HCT116 (cell line): ENCODE measurements around the gene WDR37. TPM values are rescaled to one million over a fixed set of nuclear protein-coding genes. Genes with fewer than 3 reads are reported as not detected.

Experiments
- ATAC-seq: fragments of 200-7000 bp; cut with Tn5 transposase; 2 replicates; pipeline ENCODE4 v1.9.1; 2020; ENCODE audit warnings: mild to moderate bottlenecking, moderate library complexity
- BruUV-seq: library from RNA; stranded (reverse); fragments of 400-500 nt; replicated peaks from 2 replicates; lab custom pipeline; 2021; lab: Mats Ljungman, UMichigan
- CTCF ChIA-PET: fragments of 300-600 bp; sonication (Branson Sonifier 250); formaldehyde crosslinking; loops from one replicate; lab custom pipeline; 2021; ENCODE audit warnings: antibody characterized with exemption; lab: Charles Lee
- POLR2A ChIA-PET: fragments of 300-600, 350-600 bp; sonication (Branson Sonifier 250); formaldehyde crosslinking; loops from one replicate; lab custom pipeline; 2021; ENCODE audit warnings: antibody characterized with exemption; lab: Charles Lee
- RAD21 ChIA-PET, 2 experiments: fragments of 300-600 bp; sonication (Branson Sonifier 250); formaldehyde crosslinking; loops; one replicate each; lab custom pipeline; 2023; ENCODE audit warnings: low total read pairs in 2 of 2; ENCODE audit not compliant: uncharacterized antibody in 2 of 2, unreplicated experiment in 2 of 2, low non-redundant PET in 1 of 2; lab: Charles Lee
- DNase-seq: peaks from one replicate; pipeline ENCODE4 v3.0.0-alpha.2; 2010; ENCODE audit warnings: low read depth, low spot score
- H2AFZ ChIP-seq: fragments of 200-600 bp; shearing (Covaris generic), sonication (generic); 2 replicates; pipeline ENCODE4 v1.6.1; 2017; ENCODE audit warnings: low read depth, mixed run types, mixed read lengths, antibody characterized with exemption, low read length; ENCODE audit not compliant: poor library complexity, severe bottlenecking
- H3K27ac ChIP-seq: 2 replicates; pipeline ENCODE4 v1.5.1; 2012; ENCODE audit warnings: low read depth, low read length
- H3K27me3 ChIP-seq: fragments of 200-600 bp; sonication (generic); 2 replicates; pipeline ENCODE4 v1.6.1; 2016; ENCODE audit warnings: mixed run types, low read length, mixed read lengths; ENCODE audit not compliant: insufficient read depth
- H3K36me3 ChIP-seq, 2 experiments: fragments of 200-500 bp in 1 of 2; fragments of 200-600 bp in 1 of 2; sonication (Bioruptor generic) in 1 of 2; sonication (generic) in 1 of 2; 2 replicates each; pipeline versions ENCODE4 v1.5.1 to v1.6.1; 2014 to 2016; ENCODE audit warnings: low read length in 2 of 2, inconsistent platforms in 1 of 2, mixed read lengths in 1 of 2, mixed run types in 1 of 2; ENCODE audit not compliant: insufficient read depth in 2 of 2, control insufficient read depth in 1 of 2
- H3K4me1 ChIP-seq, 2 experiments: fragments of 200-600 bp in 1 of 2; sonication (generic) in 1 of 2; 2 replicates each; pipeline versions ENCODE4 v1.5.1 to v1.6.1; 2012 to 2017; ENCODE audit warnings: low read length in 2 of 2, inconsistent platforms in 1 of 2, mild to moderate bottlenecking in 1 of 2, mixed read lengths in 1 of 2, mixed run types in 1 of 2, moderate library complexity in 1 of 2; ENCODE audit not compliant: insufficient read depth in 2 of 2, control insufficient read depth in 1 of 2
- H3K4me2 ChIP-seq: fragments of 200-600 bp; sonication (generic); 2 replicates; pipeline ENCODE4 v1.6.1; 2017; ENCODE audit warnings: mixed run types, low read length, mixed read lengths
- H3K4me3 ChIP-seq, 2 experiments: fragments of 200-600 bp in 1 of 2; sonication (generic) in 1 of 2; replicated peaks in 1 of 2; 2 replicates each; pipeline ENCODE4 v1.5.1; 2011 to 2016; ENCODE audit warnings: low read length in 2 of 2, control low read depth in 1 of 2, low read depth in 1 of 2, mild to moderate bottlenecking in 1 of 2, mixed read lengths in 1 of 2, mixed run types in 1 of 2
- H3K79me2 ChIP-seq: fragments of 200-600 bp; sonication (generic); 2 replicates; pipeline ENCODE4 v1.6.1; 2017; ENCODE audit warnings: mild to moderate bottlenecking, mixed run types, low read length, moderate library complexity, mixed read lengths; ENCODE audit not compliant: insufficient read depth
- H3K9ac ChIP-seq: fragments of 200-600 bp; sonication (generic); 2 replicates; pipeline ENCODE4 v1.6.1; 2016; ENCODE audit warnings: low read length, mixed read lengths
- H3K9me2 ChIP-seq: fragments of 200-600 bp; sonication (generic), shearing (Covaris generic); 2 replicates; pipeline ENCODE4 v1.6.1; 2017; ENCODE audit warnings: mixed run types, mild to moderate bottlenecking, moderate library complexity; ENCODE audit not compliant: insufficient read depth
- H3K9me3 ChIP-seq, 2 experiments: fragments of 200-500 bp in 1 of 2; fragments of 200-600 bp in 1 of 2; sonication (Bioruptor generic) in 1 of 2; sonication (generic) in 1 of 2; 2 replicates each; pipeline ENCODE4 v1.6.1; 2014 to 2017; ENCODE audit warnings: low read length in 2 of 2, mixed read lengths in 2 of 2, inconsistent platforms in 1 of 2, low read depth in 1 of 2, mild to moderate bottlenecking in 1 of 2, mixed run types in 1 of 2, moderate library complexity in 1 of 2; ENCODE audit not compliant: control insufficient read depth in 1 of 2, insufficient read depth in 1 of 2
- H4K20me1 ChIP-seq: fragments of 200-600 bp; sonication (generic), shearing (Covaris generic); 2 replicates; pipeline ENCODE4 v1.6.1; 2017; ENCODE audit warnings: mixed run types, mild to moderate bottlenecking, moderate library complexity; ENCODE audit not compliant: insufficient read depth
- CBX3 ChIP-seq: IDR thresholded peaks from 2 replicates; pipeline ENCODE4 v1.6.1; 2012; ENCODE audit warnings: low read depth
- JUND ChIP-seq: IDR thresholded peaks from 2 replicates; pipeline ENCODE4 v1.6.1; 2012
- RAD21 ChIP-seq: IDR thresholded peaks from 2 replicates; pipeline ENCODE4 v1.6.1; 2012; ENCODE audit warnings: low read depth, mild to moderate bottlenecking
- SP1 ChIP-seq: IDR thresholded peaks from 2 replicates; pipeline ENCODE4 v1.6.1; 2012; ENCODE audit warnings: low read depth
- intact Hi-C: fragments of 100-400 bp; cut with micrococcal nuclease; formaldehyde crosslinking; loops from 2 replicates; pipeline ENCODE4 v1.10.0; 2022
- total RNA-seq: library from RNA; stranded (reverse); gene quantifications from one replicate; pipeline ENCODE4 v1.2.1, GENCODE V29; 2021; ENCODE audit not compliant: unreplicated experiment
- TF ChIP-seq, protein P1 (sequence below): IDR thresholded peaks from 2 replicates; pipeline ENCODE4 v1.6.1; 2012; ENCODE audit warnings: low read depth
- TF ChIP-seq, protein P2 (sequence below): IDR thresholded peaks from 2 replicates; pipeline ENCODE4 v1.6.1; 2012
- TF ChIP-seq, protein P3 (sequence below): IDR thresholded peaks from 2 replicates; pipeline ENCODE4 v1.6.1; 2012
- TF ChIP-seq, protein P4 (sequence below), 3 experiments: fragments of 200-600 bp in 1 of 3; sonication (generic) in 1 of 3; IDR thresholded peaks in 2 of 3; conservative IDR thresholded peaks in 1 of 3; 2 replicates each; pipeline ENCODE4 v1.5.1; 2012 to 2017; ENCODE audit warnings: low read depth in 2 of 3, low read length in 2 of 3, antibody characterized with exemption in 1 of 3, borderline replicate concordance in 1 of 3, control low read depth in 1 of 3, mild to moderate bottlenecking in 1 of 3, mixed read lengths in 1 of 3, mixed run types in 1 of 3, moderate library complexity in 1 of 3; ENCODE audit not compliant: insufficient read depth in 1 of 3

The WDR37 gene
- total RNA-seq, 1 experiment from 2014 or later = 9.1 TPM

DNA sequence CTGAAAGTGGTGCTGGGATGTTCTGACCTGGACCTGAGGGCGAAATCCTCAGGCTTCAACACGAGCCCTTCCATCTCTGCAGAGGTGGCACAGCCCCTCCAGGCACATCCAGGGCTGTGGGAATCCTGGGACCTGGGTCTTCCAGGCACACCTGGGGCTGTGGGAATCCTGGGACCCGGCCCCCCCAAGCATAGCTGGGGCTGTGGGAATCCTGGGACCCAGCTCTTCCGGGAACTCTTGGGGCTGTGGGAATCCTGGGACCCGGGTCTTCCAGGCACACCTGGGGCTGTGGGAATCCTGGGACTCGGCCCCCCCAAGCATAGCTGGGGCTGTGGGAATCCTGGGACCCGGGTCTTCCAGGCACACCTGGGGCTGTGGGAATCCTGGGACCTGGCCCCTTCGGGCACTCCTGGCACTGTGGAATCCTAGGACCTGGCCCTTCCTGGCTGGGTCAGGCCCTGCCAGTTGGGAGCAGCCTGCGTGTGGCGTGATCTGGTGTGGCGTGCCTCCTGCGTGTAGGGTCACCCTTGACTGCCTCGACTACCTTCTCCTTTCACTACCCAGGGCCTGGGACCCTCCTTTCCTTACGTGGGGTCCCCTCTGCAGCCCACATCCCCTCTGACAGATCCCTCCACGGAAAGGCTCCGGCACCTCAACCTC is 124.0 kb downstream of the WDR37 start (continued):
- TF ChIP-seq, protein P1, sequence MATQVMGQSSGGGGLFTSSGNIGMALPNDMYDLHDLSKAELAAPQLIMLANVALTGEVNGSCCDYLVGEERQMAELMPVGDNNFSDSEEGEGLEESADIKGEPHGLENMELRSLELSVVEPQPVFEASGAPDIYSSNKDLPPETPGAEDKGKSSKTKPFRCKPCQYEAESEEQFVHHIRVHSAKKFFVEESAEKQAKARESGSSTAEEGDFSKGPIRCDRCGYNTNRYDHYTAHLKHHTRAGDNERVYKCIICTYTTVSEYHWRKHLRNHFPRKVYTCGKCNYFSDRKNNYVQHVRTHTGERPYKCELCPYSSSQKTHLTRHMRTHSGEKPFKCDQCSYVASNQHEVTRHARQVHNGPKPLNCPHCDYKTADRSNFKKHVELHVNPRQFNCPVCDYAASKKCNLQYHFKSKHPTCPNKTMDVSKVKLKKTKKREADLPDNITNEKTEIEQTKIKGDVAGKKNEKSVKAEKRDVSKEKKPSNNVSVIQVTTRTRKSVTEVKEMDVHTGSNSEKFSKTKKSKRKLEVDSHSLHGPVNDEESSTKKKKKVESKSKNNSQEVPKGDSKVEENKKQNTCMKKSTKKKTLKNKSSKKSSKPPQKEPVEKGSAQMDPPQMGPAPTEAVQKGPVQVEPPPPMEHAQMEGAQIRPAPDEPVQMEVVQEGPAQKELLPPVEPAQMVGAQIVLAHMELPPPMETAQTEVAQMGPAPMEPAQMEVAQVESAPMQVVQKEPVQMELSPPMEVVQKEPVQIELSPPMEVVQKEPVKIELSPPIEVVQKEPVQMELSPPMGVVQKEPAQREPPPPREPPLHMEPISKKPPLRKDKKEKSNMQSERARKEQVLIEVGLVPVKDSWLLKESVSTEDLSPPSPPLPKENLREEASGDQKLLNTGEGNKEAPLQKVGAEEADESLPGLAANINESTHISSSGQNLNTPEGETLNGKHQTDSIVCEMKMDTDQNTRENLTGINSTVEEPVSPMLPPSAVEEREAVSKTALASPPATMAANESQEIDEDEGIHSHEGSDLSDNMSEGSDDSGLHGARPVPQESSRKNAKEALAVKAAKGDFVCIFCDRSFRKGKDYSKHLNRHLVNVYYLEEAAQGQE = no peak
- TF ChIP-seq, protein P2, sequence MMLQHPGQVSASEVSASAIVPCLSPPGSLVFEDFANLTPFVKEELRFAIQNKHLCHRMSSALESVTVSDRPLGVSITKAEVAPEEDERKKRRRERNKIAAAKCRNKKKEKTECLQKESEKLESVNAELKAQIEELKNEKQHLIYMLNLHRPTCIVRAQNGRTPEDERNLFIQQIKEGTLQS = no peak
- TF ChIP-seq JUND (no peak), RAD21 (no peak)
- TF ChIP-seq, protein P3, sequence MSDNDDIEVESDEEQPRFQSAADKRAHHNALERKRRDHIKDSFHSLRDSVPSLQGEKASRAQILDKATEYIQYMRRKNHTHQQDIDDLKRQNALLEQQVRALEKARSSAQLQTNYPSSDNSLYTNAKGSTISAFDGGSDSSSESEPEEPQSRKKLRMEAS = no peak
- TF ChIP-seq, all 23 proteins: peak for 0

DNA sequence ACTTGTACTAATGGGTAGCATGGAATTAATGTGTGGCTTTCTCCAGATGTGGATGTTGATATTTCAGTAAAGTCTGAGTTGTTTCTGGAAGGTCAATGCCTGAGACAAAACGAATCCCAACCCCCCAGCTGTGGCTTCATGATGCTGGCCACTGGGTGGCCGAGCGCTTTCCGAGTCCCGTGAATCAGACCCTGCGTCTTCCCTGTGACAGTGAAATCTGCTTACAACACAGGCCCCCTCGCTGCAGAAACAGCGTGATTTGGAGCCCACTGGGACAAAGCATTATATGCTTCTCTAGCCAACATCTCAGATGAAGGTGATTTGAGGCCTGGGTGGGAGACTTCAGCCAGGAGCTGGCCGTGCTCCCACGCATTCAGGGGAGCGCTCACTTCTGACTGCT is 124.7 kb downstream of the WDR37 start:
- ATAC-seq (peak; percentile 77), DNase-seq (no peak)
- BruUV-seq = no TSS peak
- no peaks in the 10 kb centered on the region for H3K36me3 ChIP-seq
- no peaks in the 10 kb centered on the region for H3K9me3 ChIP-seq
- no peak overlapping the region for H3K9ac ChIP-seq
- H4K20me1 ChIP-seq = no peaks in the 10 kb centered on the region
- POLR2A ChIA-PET = no interaction called here
- H3K4me1 ChIP-seq = no peaks in the 10 kb centered on the region
- H2AFZ ChIP-seq = no peak overlapping the region
- H3K27me3 ChIP-seq = peaks cover 29% of the 10 kb centered on the region
- CTCF ChIA-PET = no interaction called here
- H3K79me2 ChIP-seq = no peaks in the 10 kb centered on the region
- TF ChIP-seq CBX3 (no peak), SP1 (no peak)
- TF ChIP-seq, protein P4, sequence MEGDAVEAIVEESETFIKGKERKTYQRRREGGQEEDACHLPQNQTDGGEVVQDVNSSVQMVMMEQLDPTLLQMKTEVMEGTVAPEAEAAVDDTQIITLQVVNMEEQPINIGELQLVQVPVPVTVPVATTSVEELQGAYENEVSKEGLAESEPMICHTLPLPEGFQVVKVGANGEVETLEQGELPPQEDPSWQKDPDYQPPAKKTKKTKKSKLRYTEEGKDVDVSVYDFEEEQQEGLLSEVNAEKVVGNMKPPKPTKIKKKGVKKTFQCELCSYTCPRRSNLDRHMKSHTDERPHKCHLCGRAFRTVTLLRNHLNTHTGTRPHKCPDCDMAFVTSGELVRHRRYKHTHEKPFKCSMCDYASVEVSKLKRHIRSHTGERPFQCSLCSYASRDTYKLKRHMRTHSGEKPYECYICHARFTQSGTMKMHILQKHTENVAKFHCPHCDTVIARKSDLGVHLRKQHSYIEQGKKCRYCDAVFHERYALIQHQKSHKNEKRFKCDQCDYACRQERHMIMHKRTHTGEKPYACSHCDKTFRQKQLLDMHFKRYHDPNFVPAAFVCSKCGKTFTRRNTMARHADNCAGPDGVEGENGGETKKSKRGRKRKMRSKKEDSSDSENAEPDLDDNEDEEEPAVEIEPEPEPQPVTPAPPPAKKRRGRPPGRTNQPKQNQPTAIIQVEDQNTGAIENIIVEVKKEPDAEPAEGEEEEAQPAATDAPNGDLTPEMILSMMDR (IDR thresholded peaks at IDR 0.05 in 2 of 3, conservative IDR thresholded peaks at IDR 0.05 in 1 of 3; ENCODE audit: borderline replicate concordance in 1 of 3, insufficient read depth in 1 of 3, low read depth in 2 of 3, low read length in 2 of 3) = peak in 2 of 3 experiments; percentile 17 to 31; a peak in 2 of 6 replicates
- no peak overlapping the region for H3K27ac ChIP-seq
- intact Hi-C loops = no loop called here
- H3K9me2 ChIP-seq = no peaks in the 10 kb centered on the region
- H3K4me3 ChIP-seq = no peak overlapping the region
- RAD21 ChIA-PET = no interaction called here
- no peak overlapping the region for H3K4me2 ChIP-seq

Other genes starting within 250 kb of the WDR37 start
- 122 TPM for gene LARP4B, start 124.7 kb upstream of the WDR37 start, total RNA-seq
- gene GTPBP4, start 68.0 kb upstream of the WDR37 start, total RNA-seq = 111 TPM
- gene IDI2, start 30.5 kb upstream of the WDR37 start, total RNA-seq = not detected
- 37.8 TPM for gene IDI1, start 7.3 kb upstream of the WDR37 start, total RNA-seq